ENCODE measurements around the gene HECTD4.

HECTD4 gene

DNA sequence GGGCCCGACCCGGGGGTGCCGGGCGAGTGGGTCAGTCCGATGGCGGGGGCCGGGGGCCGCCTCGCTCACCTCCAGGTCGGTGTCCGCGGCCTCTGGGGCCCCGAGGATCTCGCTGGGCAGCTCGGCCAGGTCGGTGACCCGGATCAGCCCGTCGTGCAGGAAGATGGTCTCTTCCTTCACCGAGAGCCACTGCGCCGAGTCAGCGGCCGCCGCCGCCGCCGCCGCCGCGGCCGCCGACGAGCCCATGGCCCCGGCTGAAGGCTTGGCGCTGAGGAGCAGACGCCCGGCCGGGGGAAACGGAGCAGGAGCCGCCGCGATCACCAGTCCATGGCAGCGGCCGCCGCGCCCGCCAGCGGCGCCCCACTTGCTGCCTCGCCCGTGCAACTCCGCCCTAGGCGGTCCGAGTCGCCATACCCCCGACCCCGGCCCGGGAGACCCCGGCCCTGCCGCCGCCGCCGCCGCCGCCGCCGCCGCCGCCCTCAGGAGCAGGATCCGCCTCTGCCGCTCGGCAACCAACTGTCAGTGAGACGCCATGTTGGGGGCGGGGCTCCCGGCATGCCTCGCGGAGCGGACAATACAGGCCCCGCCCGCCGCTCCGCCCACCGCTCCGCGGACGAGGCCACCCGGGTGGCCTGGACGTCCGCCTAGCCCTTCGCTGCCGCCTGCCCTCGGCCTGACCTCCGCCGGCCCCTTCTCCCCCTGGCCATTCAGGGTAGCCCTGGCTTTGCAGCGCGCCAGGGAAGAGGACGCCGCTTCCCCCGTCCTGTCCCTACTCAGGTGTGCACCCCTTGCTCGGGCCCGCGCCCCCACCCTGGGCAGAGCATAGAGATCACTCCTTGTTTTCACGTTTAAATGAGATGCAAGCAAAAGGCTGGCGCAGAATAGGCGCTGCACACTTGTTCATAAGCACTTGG lies at the start of gene HECTD4:
Gene HECTD4 (minus strand): TSS at position 549 of the 914 bp plus-strand sequence. CDS start 303 bp downstream, at position 246.
- TF ChIP-seq CTCF (IDR thresholded peaks at IDR 0.05; ENCODE audit: control extremely low read depth, extremely low read depth, low read depth, missing control alignments), result no peak
- ChIA-PET POLR2A (no interaction called here), CTCF (interaction anchor here (1.4 kb wide), 1 partner anchor 184 kb away, joined by 4 read pairs; no protein-coding TSS in a partner anchor)
- peak; percentile 98 for DNase-seq (ENCODE audit: extremely low spot score)

GRCh38 chr12:112431965-112432364 lies 49.7 kb upstream of the HECTD4 start:
- CTCF ChIA-PET, result no interaction called here
- no peak for DNase-seq (ENCODE audit: extremely low spot score)
- POLR2A ChIA-PET, result no interaction called here
- TF ChIP-seq CTCF (IDR thresholded peaks at IDR 0.05; ENCODE audit: control extremely low read depth, extremely low read depth, low read depth, missing control alignments), result no peak

DNA sequence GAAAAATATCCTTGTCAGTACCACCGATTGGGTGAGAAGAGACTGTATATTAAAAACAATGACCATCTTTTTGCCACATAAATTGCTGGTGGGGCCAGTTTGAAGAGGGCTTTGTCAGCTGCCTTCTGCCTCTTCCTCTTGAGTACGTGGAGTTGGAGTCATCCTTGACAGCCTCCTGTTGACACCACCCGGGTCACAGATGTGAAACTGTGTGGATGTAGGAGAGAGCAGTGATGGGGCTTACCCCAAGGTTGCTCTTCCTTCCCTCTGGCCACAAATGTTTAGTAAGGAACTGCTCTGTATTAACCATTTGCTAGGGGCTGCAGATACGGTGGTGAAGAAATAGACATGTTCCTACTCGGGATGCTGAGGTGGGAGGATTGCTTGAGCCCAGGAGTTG lies 48.7 kb upstream of the HECTD4 start:
- ChIA-PET POLR2A (interaction anchor here (0.6 kb wide), 1 partner anchor 10 kb away, joined by 5 read pairs; no protein-coding TSS in a partner anchor), CTCF (no interaction called here)
- no peak for DNase-seq (ENCODE audit: extremely low spot score)
- no peak for TF ChIP-seq CTCF (IDR thresholded peaks at IDR 0.05; ENCODE audit: control extremely low read depth, extremely low read depth, low read depth, missing control alignments)

GRCh38 chr12:112427760-112428159 lies 45.5 kb upstream of the HECTD4 start:
- POLR2A ChIA-PET, result no interaction called here
- no peak for DNase-seq (ENCODE audit: extremely low spot score)
- TF ChIP-seq CTCF (IDR thresholded peaks at IDR 0.05; ENCODE audit: control extremely low read depth, extremely low read depth, low read depth, missing control alignments), result no peak
- CTCF ChIA-PET, result interaction anchor here (0.6 kb wide), 1 partner anchor 9 kb away, joined by 3 read pairs; the partner anchor contains the start of gene PTPN11

DNA sequence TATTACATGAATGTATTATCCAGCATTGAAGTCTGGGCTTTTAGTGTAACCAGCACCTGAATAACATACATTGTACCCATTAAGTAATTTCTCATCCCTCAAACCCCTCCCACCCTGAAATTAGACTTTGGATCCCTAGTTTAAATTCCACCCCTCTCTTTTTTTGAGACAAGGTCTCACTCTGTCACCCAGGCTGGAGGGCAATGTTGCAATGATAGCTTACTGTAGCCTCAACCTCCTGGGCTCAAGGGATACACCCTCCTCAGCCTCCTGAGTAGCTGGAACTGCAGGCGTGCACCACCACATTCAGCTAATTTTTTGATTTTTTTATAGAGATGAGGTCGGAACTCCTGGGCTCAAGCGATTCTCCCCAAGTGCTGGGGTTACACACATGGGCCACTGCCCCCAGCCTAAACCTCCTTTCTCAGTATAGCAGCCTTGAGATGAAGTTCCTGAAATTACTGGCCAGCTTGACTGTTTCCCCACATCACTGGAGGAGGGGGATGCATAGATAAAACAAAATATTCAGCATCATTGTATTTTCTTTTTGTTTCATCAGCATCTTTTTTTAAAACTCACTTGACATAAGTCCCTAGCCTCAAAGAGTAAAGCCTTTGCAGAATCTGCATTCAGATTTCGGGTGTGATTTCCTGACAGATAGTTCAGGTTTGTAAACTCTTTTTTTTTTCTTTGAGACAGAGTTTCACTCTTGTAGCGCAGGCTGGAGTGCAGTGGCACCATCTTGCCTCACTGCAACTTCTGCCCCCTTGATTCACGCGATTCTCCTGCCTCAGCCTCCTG lies 43.6 kb upstream of the HECTD4 start:
- ChIA-PET POLR2A (interaction anchor here (0.6 kb wide), 1 partner anchor 10 kb away, joined by 5 read pairs; no protein-coding TSS in a partner anchor), CTCF (no interaction called here)
- DNase-seq (ENCODE audit: extremely low spot score), result no peak
- TF ChIP-seq CTCF (IDR thresholded peaks at IDR 0.05; ENCODE audit: control extremely low read depth, extremely low read depth, low read depth, missing control alignments), result no peak

GRCh38 chr12:112424126-112424525 lies 41.9 kb upstream of the HECTD4 start:
- TF ChIP-seq CTCF (IDR thresholded peaks at IDR 0.05; ENCODE audit: control extremely low read depth, extremely low read depth, low read depth, missing control alignments), result no peak
- no peak for DNase-seq (ENCODE audit: extremely low spot score)
- ChIA-PET POLR2A (interaction anchor here (0.7 kb wide), 1 partner anchor 132 kb away, joined by 4 read pairs; no protein-coding TSS in a partner anchor), CTCF (no interaction called here)
